Measurements from ENCODE around the gene LIPJ. TPM values are rescaled to one million over a fixed set of nuclear protein-coding genes. Genes with fewer than 3 reads are reported as not detected.

LIPJ gene
- total RNA-seq, 5 donors from 2014 or later (not counting 1 experiment from before 2014, with no cell fraction given) = 0.09 to 0.21 (median 0.16) TPM; not detected in 2

DNA sequence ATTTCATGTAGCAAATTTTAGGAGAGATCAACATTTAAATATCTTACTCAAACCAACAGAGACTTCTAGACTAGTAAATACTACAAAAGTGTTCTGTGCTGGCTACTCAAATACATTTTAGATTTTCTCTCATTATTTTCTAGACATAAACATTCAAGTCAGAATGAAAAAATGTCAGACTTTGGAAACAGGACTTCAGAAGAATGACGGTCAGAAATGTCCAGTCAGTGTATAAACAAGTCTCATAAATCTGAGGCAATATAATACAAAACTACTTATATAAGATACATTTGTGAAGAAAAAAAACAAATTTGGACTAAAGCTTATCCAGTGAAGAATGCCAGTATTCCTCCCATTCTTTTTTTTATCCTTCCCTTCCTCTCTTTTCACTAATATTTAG lies 29.3 kb upstream of the LIPJ start:
- no peaks in the 10 kb centered on the region for H3K9me3 Mint-ChIP-seq
- POLR2A ChIA-PET = no interaction called here
- H3K36me3 Mint-ChIP-seq = peaks cover 4% of the 10 kb centered on the region
- peaks cover 0 to 10% (median 6%) of the 10 kb centered on the region in 3 donors for H3K4me1 Mint-ChIP-seq
- H3K9me3 ChIP-seq = no peaks in the 10 kb centered on the region
- H3K4me1 ChIP-seq (ENCODE audit: control insufficient read depth in 1 of 2, extremely low read depth in 1 of 2, insufficient read depth in 2 of 2, low read length in 2 of 2) = peaks cover 0 to 4% of the 10 kb centered on the region in 2 experiments
- no peaks in the 10 kb centered on the region for H3K36me3 ChIP-seq (ENCODE audit: control insufficient read depth in 2 of 2, extremely low read depth in 1 of 2, insufficient read depth in 1 of 2, low read length in 1 of 2)
- no peak overlapping the region for H3K4me3 Mint-ChIP-seq
- CTCF ChIA-PET = interaction anchor here in 1 of 2 donors (1.1 kb wide), 1 partner anchor 24 kb away, joined by 3 read pairs; no protein-coding TSS in a partner anchor
- no peak overlapping the region for H3K27ac ChIP-seq (ENCODE audit: low read length)
- no peak overlapping the region for H3K27ac Mint-ChIP-seq
- no peak for ATAC-seq (replicated peaks in 1 of 4)
- no peak for DNase-seq
- no peaks in the 10 kb centered on the region for H3K27me3 Mint-ChIP-seq
- WGBS (ENCODE audit: insufficient coverage) = no CpG with 5 or more reads among the region's 1 CpG
- H3K27me3 ChIP-seq (replicated peaks in 1 of 2; ENCODE audit: control insufficient read depth in 2 of 2, extremely low read depth in 1 of 2, insufficient read depth in 2 of 2, low read length in 1 of 2) = no peaks in the 10 kb centered on the region
- H3K4me3 ChIP-seq (ENCODE audit: control insufficient read depth in 1 of 2, extremely low read depth in 1 of 2, low read length in 1 of 2) = no peak overlapping the region

DNA sequence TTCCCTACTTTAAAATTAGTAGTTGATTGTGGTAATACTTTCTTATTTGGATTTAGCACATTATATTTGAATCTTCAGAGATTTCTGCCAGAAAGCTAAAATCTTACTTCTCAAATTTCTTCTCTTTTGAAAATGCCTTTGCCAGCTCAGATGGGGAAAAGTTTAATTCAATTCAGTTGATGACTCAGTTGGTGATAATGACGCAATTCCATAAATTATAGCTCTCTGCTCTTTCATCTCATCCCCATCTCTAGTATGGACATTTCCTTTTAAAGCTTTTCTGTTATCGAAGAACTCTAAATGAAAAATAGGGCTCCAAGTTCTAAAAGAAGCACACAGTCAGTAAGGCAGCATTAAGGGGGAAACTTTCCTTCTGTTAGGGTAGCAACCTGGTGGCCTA lies 28.9 kb upstream of the LIPJ start:
- Histone ChIP-seq H3K9me3 (no peaks in the 10 kb centered on the region), H3K4me3 (ENCODE audit: control insufficient read depth in 1 of 2, extremely low read depth in 1 of 2, low read length in 1 of 2) (no peak overlapping the region), H3K27me3 (replicated peaks in 1 of 2; ENCODE audit: control insufficient read depth in 2 of 2, extremely low read depth in 1 of 2, insufficient read depth in 2 of 2, low read length in 1 of 2) (no peaks in the 10 kb centered on the region), H3K27ac (ENCODE audit: low read length) (no peak overlapping the region), H3K4me1 (ENCODE audit: control insufficient read depth in 1 of 2, extremely low read depth in 1 of 2, insufficient read depth in 2 of 2, low read length in 2 of 2) (peaks cover 0 to 4% of the 10 kb centered on the region in 2 experiments), H3K36me3 (ENCODE audit: control insufficient read depth in 2 of 2, extremely low read depth in 1 of 2, insufficient read depth in 1 of 2, low read length in 1 of 2) (no peaks in the 10 kb centered on the region)
- Mint-ChIP-seq H3K4me1 (peaks cover 0 to 10% (median 6%) of the 10 kb centered on the region in 3 donors), H3K27me3 (no peaks in the 10 kb centered on the region), H3K4me3 (no peak overlapping the region), H3K9me3 (no peaks in the 10 kb centered on the region), H3K27ac (no peak overlapping the region), H3K36me3 (peaks cover 4% of the 10 kb centered on the region)
- ATAC-seq (replicated peaks in 1 of 4) (no peak), DNase-seq (no peak)
- WGBS (ENCODE audit: insufficient coverage) = no CpG with 5 or more reads among the region's 2 CpGs
- ChIA-PET POLR2A (no interaction called here), CTCF (interaction anchor here in 1 of 2 donors (1.1 kb wide), 1 partner anchor 24 kb away, joined by 3 read pairs; no protein-coding TSS in a partner anchor)

DNA sequence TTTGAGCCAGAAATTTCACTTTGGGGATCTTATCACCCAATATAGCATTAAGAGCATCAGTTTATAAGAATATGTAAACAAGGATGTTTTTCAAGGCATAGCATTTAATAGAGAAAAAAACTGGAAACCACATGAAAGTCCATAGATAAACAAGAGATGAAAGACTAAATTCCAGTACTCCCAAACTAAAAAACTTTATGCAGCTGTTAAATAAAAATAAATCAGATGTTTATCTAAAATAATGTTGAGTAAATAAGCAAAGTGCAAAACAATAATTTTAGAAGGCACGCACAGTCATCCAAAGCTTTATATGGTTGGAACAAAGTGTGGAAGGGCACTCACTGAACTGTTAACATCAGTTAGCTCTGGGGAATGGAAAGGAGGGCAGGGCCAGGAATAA lies 24.4 kb upstream of the LIPJ start:
- ChIA-PET CTCF (interaction anchor here in 1 of 2 donors (0.5 to 0.6 kb wide), 2 partner anchors 21 to 371 kb away, joined by 3 read pairs; partner anchors contain the start of gene RNLS), POLR2A (no interaction called here)
- H3K27me3 ChIP-seq (replicated peaks in 1 of 2; ENCODE audit: control insufficient read depth in 2 of 2, extremely low read depth in 1 of 2, insufficient read depth in 2 of 2, low read length in 1 of 2) = no peaks in the 10 kb centered on the region
- Mint-ChIP-seq H3K36me3 (no peaks in the 10 kb centered on the region), H3K27ac (no peak overlapping the region), H3K9me3 (no peaks in the 10 kb centered on the region), H3K27me3 (no peaks in the 10 kb centered on the region), H3K4me1 (peaks cover 5 to 10% (median 6%) of the 10 kb centered on the region in 3 donors), H3K4me3 (no peak overlapping the region)
- H3K9me3 ChIP-seq = no peaks in the 10 kb centered on the region
- H3K36me3 ChIP-seq (ENCODE audit: control insufficient read depth in 2 of 2, extremely low read depth in 1 of 2, insufficient read depth in 1 of 2, low read length in 1 of 2) = no peaks in the 10 kb centered on the region
- H3K27ac ChIP-seq (ENCODE audit: low read length) = no peak overlapping the region
- peaks cover 0 to 4% of the 10 kb centered on the region in 2 experiments for H3K4me1 ChIP-seq (ENCODE audit: control insufficient read depth in 1 of 2, extremely low read depth in 1 of 2, insufficient read depth in 2 of 2, low read length in 2 of 2)
- ATAC-seq (replicated peaks in 1 of 4) (no peak), DNase-seq (no peak)
- WGBS (ENCODE audit: insufficient coverage) = 100% methylated on average over 1 of the region's 1 CpG
- H3K4me3 ChIP-seq (ENCODE audit: control insufficient read depth in 1 of 2, extremely low read depth in 1 of 2, low read length in 1 of 2) = no peak overlapping the region

DNA sequence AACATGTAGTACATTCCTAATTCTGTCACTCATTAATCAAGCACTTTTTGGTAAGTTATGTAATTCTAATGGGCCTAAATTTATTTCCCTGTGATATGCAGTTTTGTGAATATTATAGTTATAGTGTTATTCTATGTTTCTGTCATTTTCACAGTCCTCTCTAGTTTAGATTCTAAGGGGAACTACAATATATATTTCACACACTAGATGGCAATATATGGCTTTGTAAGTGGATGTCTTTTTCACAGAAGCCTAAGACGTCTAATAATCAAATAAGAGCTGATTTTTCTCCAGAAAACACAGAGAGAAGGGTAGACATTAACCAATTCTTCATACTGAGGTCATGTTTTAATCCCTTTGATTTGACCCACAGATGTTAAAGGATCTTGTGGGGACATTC lies 21.5 kb upstream of the LIPJ start:
- no peak overlapping the region for H3K27ac Mint-ChIP-seq
- H3K4me1 Mint-ChIP-seq = peaks cover 2 to 5% (median 5%) of the 10 kb centered on the region in 3 donors
- POLR2A ChIA-PET = interaction anchor here (0.6 kb wide), 2 partner anchors 648 to 668 kb away, joined by 3 read pairs; no protein-coding TSS in a partner anchor
- CTCF ChIA-PET = interaction anchor here (0.5 to 1.5 kb wide), 10 partner anchors 13 to 652 kb away, joined by 3 to 8 read pairs (median 4); partner anchors contain the start of gene RNLS (in 1 of the 2)
- Histone ChIP-seq H3K4me1 (ENCODE audit: control insufficient read depth in 1 of 2, extremely low read depth in 1 of 2, insufficient read depth in 2 of 2, low read length in 2 of 2) (peaks cover 0 to 4% of the 10 kb centered on the region in 2 experiments), H3K4me3 (ENCODE audit: control insufficient read depth in 1 of 2, extremely low read depth in 1 of 2, low read length in 1 of 2) (no peak overlapping the region), H3K27me3 (replicated peaks in 1 of 2; ENCODE audit: control insufficient read depth in 2 of 2, extremely low read depth in 1 of 2, insufficient read depth in 2 of 2, low read length in 1 of 2) (no peaks in the 10 kb centered on the region), H3K36me3 (ENCODE audit: control insufficient read depth in 2 of 2, extremely low read depth in 1 of 2, insufficient read depth in 1 of 2, low read length in 1 of 2) (no peaks in the 10 kb centered on the region), H3K9me3 (no peaks in the 10 kb centered on the region), H3K27ac (ENCODE audit: low read length) (no peak overlapping the region)
- DNase-seq = peak in 1 of 35 experiments; percentile 24
- no CpG with 5 or more reads among the region's 1 CpG for WGBS (ENCODE audit: insufficient coverage)
- H3K27me3 Mint-ChIP-seq = no peaks in the 10 kb centered on the region
- no peak overlapping the region for H3K4me3 Mint-ChIP-seq
- peak in 1 of 4 experiments; percentile 48 for ATAC-seq (replicated peaks in 1 of 4)
- no peaks in the 10 kb centered on the region for H3K9me3 Mint-ChIP-seq
- peaks cover 3% of the 10 kb centered on the region for H3K36me3 Mint-ChIP-seq

DNA sequence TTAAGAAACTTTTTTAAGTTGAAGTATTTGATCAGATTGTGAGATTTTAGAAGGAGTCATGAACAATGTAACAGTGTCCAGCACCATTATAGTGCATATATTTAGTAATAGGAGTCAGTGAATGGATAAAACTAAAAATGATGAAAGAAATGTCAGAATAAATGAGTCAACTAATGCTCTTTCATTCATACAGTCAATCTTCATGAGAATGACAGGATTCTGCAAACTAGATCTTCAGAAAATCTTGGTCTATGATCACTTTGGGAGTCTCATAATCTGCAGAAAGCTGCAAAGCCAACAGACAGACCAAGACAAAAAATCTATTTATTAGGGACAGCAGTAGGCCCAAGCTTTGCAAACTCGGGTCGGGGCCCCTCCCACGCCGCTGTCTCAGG lies 4.2 kb upstream of the LIPJ start:
- Histone ChIP-seq H3K4me3 (ENCODE audit: control insufficient read depth in 1 of 2, extremely low read depth in 1 of 2, low read length in 1 of 2) (peak overlapping the region; percentile 81 to 84), H3K27ac (ENCODE audit: low read length) (peak overlapping the region; percentile 85), H3K9me3 (no peaks in the 10 kb centered on the region), H3K27me3 (replicated peaks in 1 of 2; ENCODE audit: control insufficient read depth in 2 of 2, extremely low read depth in 1 of 2, insufficient read depth in 2 of 2, low read length in 1 of 2) (peaks cover 0 to 3% of the 10 kb centered on the region in 2 experiments), H3K36me3 (ENCODE audit: control insufficient read depth in 2 of 2, extremely low read depth in 1 of 2, insufficient read depth in 1 of 2, low read length in 1 of 2) (no peaks in the 10 kb centered on the region), H3K4me1 (ENCODE audit: control insufficient read depth in 1 of 2, extremely low read depth in 1 of 2, insufficient read depth in 2 of 2, low read length in 2 of 2) (peaks cover 5 to 12% of the 10 kb centered on the region in 2 experiments)
- peaks cover 0 to 5% (median 0%) of the 10 kb centered on the region in 3 donors for H3K9me3 Mint-ChIP-seq
- peaks cover 0 to 3% of the 10 kb centered on the region in 2 donors for H3K27me3 Mint-ChIP-seq
- DNase-seq = no peak
- H3K36me3 Mint-ChIP-seq = peaks cover 4% of the 10 kb centered on the region
- H3K4me3 Mint-ChIP-seq = peak overlapping the region; percentile 87 to 92 (median 91)
- CTCF ChIA-PET = interaction anchor here in 1 of 2 donors (0.6 to 2.5 kb wide), 10 partner anchors 10 to 764 kb away, joined by 3 to 12 read pairs (median 4); partner anchors contain the start of gene ATAD1
- peak overlapping the region; percentile 62 to 95 for H3K27ac Mint-ChIP-seq
- POLR2A ChIA-PET = interaction anchor here in 1 of 2 donors (0.5 to 1.0 kb wide), 3 partner anchors 73 to 764 kb away, joined by 4 to 12 read pairs (median 6); partner anchors contain the start of gene ATAD1
- H3K4me1 Mint-ChIP-seq = peaks cover 8 to 16% (median 11%) of the 10 kb centered on the region in 3 donors
- WGBS (ENCODE audit: insufficient coverage) = 15% methylated on average over 4 of the region's 4 CpGs
- ATAC-seq (replicated peaks in 1 of 4) = no peak

DNA sequence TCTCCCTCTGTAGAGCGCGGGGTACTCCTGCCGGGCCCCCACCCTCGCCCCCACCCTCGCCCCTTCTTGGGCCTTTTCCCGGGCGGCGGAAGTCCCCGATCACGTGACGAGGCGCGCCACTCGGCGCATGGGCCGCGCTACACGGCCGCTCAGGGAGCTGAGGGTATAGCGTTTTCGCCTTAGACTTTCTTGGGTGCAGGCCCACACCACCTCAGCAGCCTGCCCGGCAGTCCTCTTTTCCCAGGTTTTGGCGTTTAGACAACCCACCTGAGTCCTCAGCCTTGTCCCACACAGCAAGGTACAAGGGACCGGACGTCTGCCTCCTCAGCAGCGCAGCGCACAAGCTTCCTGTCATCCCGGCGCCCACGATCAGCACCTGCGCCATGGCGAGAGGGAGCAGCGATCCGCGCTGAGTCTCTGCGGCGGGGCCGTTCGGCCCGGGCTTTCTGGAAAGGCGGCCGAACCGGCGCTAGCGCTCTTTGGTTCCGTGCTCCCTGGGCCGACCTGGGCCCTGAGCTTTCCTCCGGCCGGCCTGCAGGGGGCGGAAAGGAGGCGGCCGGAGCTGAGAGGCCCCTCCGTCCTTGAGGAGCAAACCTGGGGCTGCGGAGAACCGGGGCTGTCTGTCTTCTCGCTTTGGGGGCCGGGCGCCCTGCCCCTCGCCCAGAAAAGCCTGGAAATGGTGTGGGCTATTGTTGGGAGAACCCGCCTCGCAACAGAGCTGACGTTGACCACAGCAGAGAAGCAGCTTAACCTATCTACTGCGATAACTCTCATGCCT lies 3.6 kb upstream of the LIPJ start, which contains the start of gene RNLS:
Gene RNLS (minus strand): TSS at position 513 of the 778 bp plus-strand sequence.
- DNase-seq (peak; percentile 37 to 78 (median 56)), ATAC-seq (replicated peaks in 1 of 4) (peak; percentile 84 to 90 (median 86))
- POLR2A ChIA-PET = interaction anchor here in 1 of 2 donors (0.5 to 1.0 kb wide), 3 partner anchors 196 to 764 kb away, joined by 3 to 6 read pairs (median 4); partner anchors contain the start of gene ATAD1
- H3K9me3 ChIP-seq = no peaks in the 10 kb centered on the region
- peak within 1 kb of the TSS; percentile 81 to 84 for H3K4me3 ChIP-seq (ENCODE audit: control insufficient read depth in 1 of 2, extremely low read depth in 1 of 2, low read length in 1 of 2)
- H3K36me3 Mint-ChIP-seq = peaks cover 4% of the 10 kb centered on the region
- CTCF ChIA-PET = interaction anchor here (0.6 to 2.5 kb wide), 16 partner anchors 9 to 769 kb away, joined by 3 to 12 read pairs (median 4); partner anchors contain the start of gene ATAD1 (in 1 of the 2)
- H3K27ac Mint-ChIP-seq = peak within 1 kb of the TSS; percentile 91 to 95
- peak within 1 kb of the TSS; percentile 87 to 92 (median 91) for H3K4me3 Mint-ChIP-seq
- WGBS (ENCODE audit: insufficient coverage) = under 1% methylated on average over 49 of the region's 63 CpGs
- H3K27me3 Mint-ChIP-seq = peaks cover 0 to 3% of the 10 kb centered on the region in 2 donors
- H3K27me3 ChIP-seq (replicated peaks in 1 of 2; ENCODE audit: control insufficient read depth in 2 of 2, extremely low read depth in 1 of 2, insufficient read depth in 2 of 2, low read length in 1 of 2) = peaks cover 0 to 3% of the 10 kb centered on the region in 2 experiments
- no peaks in the 10 kb centered on the region for H3K36me3 ChIP-seq (ENCODE audit: control insufficient read depth in 2 of 2, extremely low read depth in 1 of 2, insufficient read depth in 1 of 2, low read length in 1 of 2)
- peak within 1 kb of the TSS; percentile 85 for H3K27ac ChIP-seq (ENCODE audit: low read length)
- peaks cover 8 to 16% (median 11%) of the 10 kb centered on the region in 3 donors for H3K4me1 Mint-ChIP-seq
- peaks cover 0 to 5% (median 0%) of the 10 kb centered on the region in 3 donors for H3K9me3 Mint-ChIP-seq
- peaks cover 5 to 12% of the 10 kb centered on the region in 2 experiments for H3K4me1 ChIP-seq (ENCODE audit: control insufficient read depth in 1 of 2, extremely low read depth in 1 of 2, insufficient read depth in 2 of 2, low read length in 2 of 2)

Data from T-cell (primary cell).